Right lobe of liver (tissue), 6 donors: ENCODE results near the gene COL6A5. TPM values are rescaled to one million over a fixed set of nuclear protein-coding genes. Genes with fewer than 3 reads are reported as not detected.

Experiments
- ATAC-seq, 4 donors: fragments of 200-7000 bp; cut with Tn5 transposase; one replicate each; pipeline ENCODE4 v1.9.1; 2020; ENCODE audit warnings: mild to moderate bottlenecking in 4 of 4, moderate library complexity in 4 of 4
- DNase-seq, 3 donors: peaks; one replicate each; pipeline ENCODE4 v3.0.0-alpha.2; 2020
- H3K27ac ChIP-seq, 3 donors: fragments of 200-600 bp; one replicate each; pipeline ENCODE4 v1.8.0; 2022
- H3K27me3 ChIP-seq, 2 donors: fragments of 200-600 bp; one replicate each; pipeline ENCODE4 v1.8.0; 2022
- H3K36me3 ChIP-seq, 4 donors: fragments of 200-600 bp; sonication (generic) in 1 of 4; one replicate each; pipeline versions ENCODE4 v1.5.1 to v1.8.0; 2017 to 2022; ENCODE audit warnings: control low read depth in 1 of 4
- H3K4me1 ChIP-seq, 4 donors: fragments of 200-600 bp; sonication (generic) in 1 of 4; one replicate each; pipeline versions ENCODE4 v1.5.1 to v1.8.0; 2017 to 2022; ENCODE audit warnings: control low read depth in 1 of 4
- H3K4me3 ChIP-seq, 3 donors: fragments of 200-600 bp; one replicate each; pipeline ENCODE4 v1.8.0; 2022
- H3K9me3 ChIP-seq, 4 donors: fragments of 200-600 bp; sonication (generic) in 1 of 4; one replicate each; pipeline versions ENCODE4 v1.5.1 to v1.8.0; 2017 to 2022; ENCODE audit warnings: control low read depth in 1 of 4
- CTCF ChIP-seq, 4 donors: fragments of 200-600 bp in 3 of 4; fragments of 450-650 bp in 1 of 4; IDR thresholded peaks; one replicate each; pipeline versions ENCODE4 v1.5.1 to v1.8.0; 2016 to 2022; ENCODE audit warnings: antibody characterized with exemption in 4 of 4, mild to moderate bottlenecking in 2 of 4
- POLR2A ChIP-seq: fragments of 450-650 bp; IDR thresholded peaks from one replicate; pipeline ENCODE4 v1.6.1; 2017; ENCODE audit warnings: antibody characterized with exemption, mild to moderate bottlenecking
- WGBS: methylation state at CpG from one replicate; pipeline ENCODE4 v1.1.6; 2018; ENCODE audit warnings: low coverage, low lambda C conversion rate; ENCODE audit not compliant: insufficient coverage; ENCODE audit errors: missing lambda C conversion rate; 5-methylcytosine and 5-hydroxymethylcytosine counted together
- intact Hi-C, 2 donors: fragments of 100-400 bp; cut with DNase I; formaldehyde crosslinking; loops; one replicate each; pipeline versions ENCODE4 v1.11.2 to v1.14.1; 2022
- total RNA-seq, 6 experiments: library from RNA; depleted of rRNA in 2 of 6; stranded (reverse); fragments of >200 nt in 2 of 6; fragmentation: NEBNext Ultra II Directional in 3 of 6; extraction: Animal tissue kit (Norgen Biotek cat#: 25700) in 3 of 6; gene quantifications; one replicate each; pipeline versions ENCODE4 v1.1.0 to v1.2.4, GENCODE V29; 2016 to 2023
- donor health status: DM: no; HTN: yes; CAD: no.
- donor health status: DM: no; HTN: no; CAD: no.
- donor health status: DM: no; HTN: no; CAD: no.
- donor health status: DM: no; HTN: yes; CAD: no.
- donor health status: DM: no; HTN: yes; CAD: no.

COL6A5 gene
- total RNA-seq, 6 experiments from 2014 or later: not detected

- no peaks in the 10 kb centered on the region for H3K4me1 ChIP-seq
- 0% methylated on average over 1 of the region's 2 CpGs for WGBS
- H3K27me3 ChIP-seq: no peaks in the 10 kb centered on the region
- ATAC-seq: no peak
- TF ChIP-seq CTCF (IDR thresholded peaks at IDR 0.05) (no peak), POLR2A (no peak)
- intact Hi-C loops: no loop called here
- no peaks in the 10 kb centered on the region for H3K36me3 ChIP-seq
- no peak overlapping the region for H3K4me3 ChIP-seq
- no peak overlapping the region for H3K27ac ChIP-seq
- H3K9me3 ChIP-seq: no peaks in the 10 kb centered on the region
- DNase-seq: no peak
Measured at GRCh38 chr3:130473416-130473815, 127.9 kb downstream of the COL6A5 start.

- no peaks in the 10 kb centered on the region for H3K9me3 ChIP-seq
- peak in 3 of 4 donors; percentile 4 to 15 (median 15) for TF ChIP-seq CTCF (IDR thresholded peaks at IDR 0.05)
- no peak for TF ChIP-seq POLR2A
- WGBS: 7% methylated on average over 4 of the region's 4 CpGs
- no peaks in the 10 kb centered on the region for H3K4me1 ChIP-seq
- ATAC-seq: peak; percentile 22 to 41 (median 35)
- H3K27ac ChIP-seq: no peak overlapping the region
- no peaks in the 10 kb centered on the region for H3K36me3 ChIP-seq
- H3K27me3 ChIP-seq: no peaks in the 10 kb centered on the region
- intact Hi-C loops: no loop called here
- DNase-seq: no peak
- no peak overlapping the region for H3K4me3 ChIP-seq
Measured at GRCh38 chr3:130480736-130481135, 135.3 kb downstream of the COL6A5 start.

- TF ChIP-seq POLR2A: no peak
- TF ChIP-seq CTCF (IDR thresholded peaks at IDR 0.05): no peak
- intact Hi-C loops: no loop called here
- no peaks in the 10 kb centered on the region for H3K27me3 ChIP-seq
- no peaks in the 10 kb centered on the region for H3K9me3 ChIP-seq
- no peak for DNase-seq
- no peaks in the 10 kb centered on the region for H3K4me1 ChIP-seq
- H3K4me3 ChIP-seq: no peak overlapping the region
- no peak overlapping the region for H3K27ac ChIP-seq
- WGBS: 31% methylated on average over 1 of the region's 1 CpG
- no peaks in the 10 kb centered on the region for H3K36me3 ChIP-seq
- ATAC-seq: no peak
Measured at GRCh38 chr3:130488288-130488687, 142.8 kb downstream of the COL6A5 start.

GRCh38 chr3:130488769-130489450 is 143.4 kb downstream of the COL6A5 start:
- Histone ChIP-seq H3K36me3 (no peaks in the 10 kb centered on the region), H3K4me3 (no peak overlapping the region), H3K4me1 (no peaks in the 10 kb centered on the region), H3K9me3 (no peaks in the 10 kb centered on the region), H3K27me3 (no peaks in the 10 kb centered on the region), H3K27ac (no peak overlapping the region)
- ATAC-seq (no peak), DNase-seq (no peak)
- intact Hi-C loops: no loop called here
- TF ChIP-seq CTCF (IDR thresholded peaks at IDR 0.05) (no peak), POLR2A (no peak)
- WGBS: 32% methylated on average over 2 of the region's 2 CpGs
